GM18526 (cell line): Measurements from ENCODE around the gene ZNF697.

Experiments
- POLR2A ChIP-seq: IDR thresholded peaks from 3 replicates; pipeline ENCODE4 v1.6.1; 2011; ENCODE audit not compliant: insufficient read length; ENCODE audit errors: extremely low read depth

The ZNF697 gene

DNA sequence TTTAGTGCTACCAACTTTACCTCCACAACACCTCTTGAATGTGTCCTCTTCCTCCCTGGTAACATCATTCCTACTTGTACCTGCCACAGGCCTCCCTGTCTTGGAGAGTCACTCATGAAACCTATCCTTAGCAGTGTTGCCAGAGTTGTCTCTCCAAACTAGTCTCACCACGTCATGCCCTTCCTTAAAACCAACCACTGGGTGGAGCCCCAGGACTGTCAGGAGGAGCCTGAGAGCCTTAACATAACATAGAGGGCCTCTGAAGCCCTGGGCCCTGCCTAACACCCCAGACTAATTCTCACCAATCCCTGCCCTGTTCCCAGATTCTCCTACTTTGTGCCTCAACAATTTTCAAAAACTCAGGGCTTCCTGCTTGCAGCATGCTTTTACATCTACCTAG lies 65.3 kb downstream of the ZNF697 start:
- TF ChIP-seq POLR2A: no peak

DNA sequence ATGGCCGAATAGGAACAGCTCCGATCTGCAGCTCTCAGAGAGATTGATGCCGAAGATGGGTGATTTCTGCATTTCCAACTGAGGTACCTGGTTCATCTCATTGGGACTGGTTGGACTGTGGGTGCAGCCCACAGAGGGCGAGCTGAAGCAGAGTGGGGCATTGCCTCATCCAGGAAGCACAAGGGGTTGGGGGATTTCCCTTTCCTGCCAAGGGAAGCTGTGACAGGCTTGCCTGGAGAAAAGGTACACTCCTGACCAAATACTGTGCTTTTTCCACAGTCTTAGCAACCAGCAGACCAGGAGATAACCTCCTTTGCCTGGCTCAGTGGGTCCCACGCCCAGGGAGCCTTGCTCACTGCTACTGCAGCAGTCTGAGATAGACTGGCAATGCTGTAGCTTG lies 74.2 kb downstream of the ZNF697 start:
- TF ChIP-seq POLR2A: no peak
